HK-2 (cell line): Measurements from ENCODE around the gene TSSK6.

Experiments
- DNase-seq: peaks from one replicate; pipeline ENCODE4 v3.0.0-alpha.2; 2018; ENCODE audit not compliant: unreplicated experiment

Gene TSSK6

GRCh38 chr19:19530889-19531288 lies 15.5 kb upstream of the TSSK6 start:
- DNase-seq = no peak

GRCh38 chr19:19530423-19530804 lies 15.1 kb upstream of the TSSK6 start:
- DNase-seq = no peak

- DNase-seq = no peak
These were observed 14.6 kb upstream of the TSSK6 start for GRCh38 chr19:19529783-19530422.

- DNase-seq = no peak
These were observed 13.6 kb upstream of the TSSK6 start, which contains the start of gene YJEFN3 for GRCh38 chr19:19528721-19529490. Gene YJEFN3 (plus strand): TSS chr19:19528911. CDS start chr19:19528933, 22 bp downstream.

- no peak for DNase-seq
These were observed 12.6 kb upstream of the TSSK6 start for GRCh38 chr19:19527674-19528625.

GRCh38 chr19:19527371-19527656 lies 12.0 kb upstream of the TSSK6 start:
- DNase-seq = no peak

- DNase-seq = no peak
These were observed 11.4 kb upstream of the TSSK6 start for GRCh38 chr19:19526581-19527370.

GRCh38 chr19:19525611-19526380 lies 10.4 kb upstream of the TSSK6 start:
- no peak for DNase-seq

- DNase-seq = no peak
These were observed 8.7 kb upstream of the TSSK6 start for GRCh38 chr19:19524053-19524452.

- DNase-seq = no peak
These were observed 7.8 kb upstream of the TSSK6 start for GRCh38 chr19:19523177-19523576.

GRCh38 chr19:19520989-19521388 lies 5.6 kb upstream of the TSSK6 start:
- DNase-seq = no peak

- no peak for DNase-seq
These were observed 1.9 kb upstream of the TSSK6 start for GRCh38 chr19:19517235-19517619.

GRCh38 chr19:19515642-19516519 lies 533 bp upstream of the TSSK6 start, which contains the start of gene NDUFA13:
Gene NDUFA13 (plus strand): TSS chr19:19516225. CDS start chr19:19516239, 14 bp downstream.
- peak; percentile 94 for DNase-seq

GRCh38 chr19:19514215-19514657 lies 1.1 kb downstream of the TSSK6 start:
- no peak for DNase-seq

- no peak for DNase-seq
These were observed 1.7 kb downstream of the TSSK6 start for GRCh38 chr19:19513682-19514081.

GRCh38 chr19:19510432-19510831 lies 4.9 kb downstream of the TSSK6 start:
- no peak for DNase-seq

GRCh38 chr19:19508217-19508616 lies 7.1 kb downstream of the TSSK6 start:
- no peak for DNase-seq

- no peak for DNase-seq
These were observed 8.0 kb downstream of the TSSK6 start for GRCh38 chr19:19507354-19507753.

GRCh38 chr19:19506592-19506991 lies 8.8 kb downstream of the TSSK6 start:
- DNase-seq = no peak
